ENCODE measurements around the gene UBR7.
A peak's percentile ranks its signal among the peaks of the same experiment; 100 is the strongest.
"Not testable (repeated sequence)": the region's sequence is repeated elsewhere in the genome, so short reads cannot be mapped to it uniquely, and the experiment has no call there.

Gene UBR7

DNA sequence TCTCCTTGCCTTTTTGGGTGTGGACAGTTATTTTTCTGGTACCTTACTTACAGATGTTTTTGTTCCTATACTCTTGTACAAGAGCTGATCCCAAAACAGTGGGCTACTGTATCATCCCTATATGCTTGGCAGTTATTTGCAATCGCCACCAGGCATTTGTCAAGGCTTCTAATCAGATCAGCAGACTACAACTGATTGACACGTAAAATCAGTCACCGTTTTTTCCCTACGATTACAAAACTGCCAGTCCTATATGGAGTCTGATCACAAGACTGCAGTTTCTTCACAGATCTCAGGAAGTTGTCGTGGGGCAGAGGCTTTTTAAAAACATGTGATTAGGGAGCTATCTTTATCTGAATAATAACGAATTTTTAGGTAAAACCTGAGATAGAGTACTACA, 20.6 kb upstream of the UBR7 start:
- DNase-seq = no peak

DNA sequence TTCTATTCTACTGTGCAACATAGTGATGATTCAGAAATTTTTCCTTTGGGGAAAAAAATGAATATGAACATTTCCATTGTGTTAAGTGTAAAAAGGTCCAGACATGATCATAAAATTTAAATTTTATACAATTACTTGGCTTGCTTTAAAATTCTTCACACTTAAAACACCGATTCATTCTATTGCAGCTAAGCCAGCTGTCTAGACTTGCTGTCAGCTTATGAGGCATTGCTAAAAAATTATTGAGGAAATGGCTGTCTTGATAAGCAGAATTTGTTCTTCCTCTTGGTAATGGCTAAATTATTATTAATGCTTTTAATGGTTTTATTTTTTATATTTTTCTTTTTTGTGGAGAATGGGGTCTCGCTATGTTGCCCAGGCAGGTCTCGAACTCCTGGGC, 20.1 kb upstream of the UBR7 start:
- no peak for DNase-seq

GRCh38 chr14:93195316-93195999, 11.6 kb upstream of the UBR7 start:
- no peak for DNase-seq

GRCh38 chr14:93199031-93199430, 8.0 kb upstream of the UBR7 start:
- DNase-seq = no peak

- DNase-seq = no peak
These were observed 6.5 kb upstream of the UBR7 start for GRCh38 chr14:93200553-93200952.

DNA sequence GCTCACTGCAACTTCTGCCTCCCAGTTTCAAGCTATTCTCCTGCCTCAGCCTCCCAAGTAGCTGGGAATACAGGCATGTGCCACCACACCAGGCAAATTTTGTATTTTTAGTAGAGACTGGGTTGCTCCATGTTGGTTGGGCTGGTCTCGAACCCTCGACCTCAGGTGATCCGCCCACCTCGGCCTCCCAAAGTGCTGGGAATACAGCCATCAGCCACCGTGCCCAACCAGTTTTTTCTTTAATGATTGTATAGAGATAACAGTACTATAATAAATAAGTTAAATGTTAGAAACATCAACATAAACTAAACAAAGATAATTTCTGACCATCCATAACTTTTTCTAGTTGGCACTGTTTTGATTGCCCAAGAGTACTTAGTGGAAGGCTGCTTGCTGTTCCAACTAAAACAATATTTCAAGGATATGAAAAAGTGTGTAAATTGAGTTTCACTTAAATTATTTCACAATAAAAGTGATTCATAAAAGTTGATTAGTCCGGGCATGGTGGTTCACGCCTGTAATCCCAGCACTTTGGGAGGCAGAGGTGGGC, 5.8 kb upstream of the UBR7 start:
- DNase-seq = no peak

- no peak for DNase-seq
These were observed 632 bp downstream of the UBR7 start for GRCh38 chr14:93207468-93208308.

DNA sequence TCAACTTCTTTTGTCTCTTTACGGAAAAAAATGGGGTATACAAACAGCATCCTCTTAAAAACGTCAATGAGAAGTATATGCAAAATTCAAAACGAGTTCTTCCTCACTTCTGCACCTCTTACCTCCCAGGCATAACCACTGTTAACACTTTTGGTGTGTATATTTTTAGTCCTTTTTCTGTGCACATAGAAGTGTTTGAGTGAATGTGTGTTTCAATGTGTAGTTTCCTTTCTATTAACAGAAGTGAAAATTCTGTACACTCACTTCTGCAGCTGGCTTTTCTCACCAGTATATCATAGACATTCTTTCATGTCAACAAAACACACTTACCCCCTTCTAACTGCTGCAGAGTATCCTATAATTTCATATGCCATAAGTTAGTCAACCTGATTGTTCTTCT, 5.4 kb downstream of the UBR7 start:
- DNase-seq = no peak

- DNase-seq = no peak
These were observed 7.5 kb downstream of the UBR7 start for GRCh38 chr14:93214598-93214997.

DNA sequence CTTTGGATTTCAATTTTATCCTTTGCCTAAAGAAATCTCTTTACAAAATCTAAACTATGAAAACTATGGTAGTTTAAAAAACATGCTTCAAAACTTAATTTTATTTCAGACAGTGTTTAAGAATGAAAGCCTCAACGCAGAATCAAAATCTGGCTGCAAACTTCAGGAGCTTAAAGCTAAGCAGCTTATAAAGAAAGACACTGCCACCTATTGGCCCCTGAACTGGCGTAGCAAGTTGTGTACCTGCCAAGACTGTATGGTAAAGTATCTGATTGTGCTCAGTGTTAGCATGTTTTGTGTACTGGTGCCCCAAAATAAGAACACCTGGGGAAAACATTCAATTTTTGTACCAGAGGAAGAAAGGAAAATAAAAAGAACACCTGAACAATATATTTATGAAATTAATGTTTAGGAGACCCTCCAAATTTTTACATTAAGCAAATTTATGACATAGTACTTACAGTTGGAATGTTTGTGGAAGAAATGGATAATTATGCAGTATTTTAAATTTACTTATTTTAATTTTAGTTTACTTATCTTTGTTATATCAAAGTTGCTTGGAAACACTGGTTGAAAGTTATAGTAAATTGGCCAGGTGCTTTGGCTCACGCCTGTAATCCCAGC, 12.2 kb downstream of the UBR7 start:
- DNase-seq = no peak

DNA sequence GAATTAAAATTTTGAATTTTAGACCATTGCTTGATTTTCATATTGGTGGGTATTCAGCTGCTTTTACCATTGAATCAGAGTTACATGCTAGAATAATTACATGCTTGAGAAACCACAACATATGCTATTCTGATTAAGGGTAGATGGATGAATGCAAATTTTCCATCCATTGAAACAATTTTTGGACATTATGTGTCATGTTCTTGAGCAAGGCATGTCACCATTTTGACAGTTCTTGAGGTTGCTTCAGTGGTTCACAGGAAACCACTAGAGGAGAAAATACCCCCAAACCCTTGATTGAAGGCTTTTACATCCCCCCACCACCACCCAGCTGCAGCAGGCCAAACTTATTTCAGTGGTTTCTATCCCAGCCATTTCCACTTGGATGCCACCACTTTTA, 13.5 kb downstream of the UBR7 start:
- no peak for DNase-seq

GRCh38 chr14:93223565-93223964, 16.5 kb downstream of the UBR7 start:
- no peak for DNase-seq

GRCh38 chr14:93228550-93228949, 21.5 kb downstream of the UBR7 start:
- DNase-seq = no peak

DNA sequence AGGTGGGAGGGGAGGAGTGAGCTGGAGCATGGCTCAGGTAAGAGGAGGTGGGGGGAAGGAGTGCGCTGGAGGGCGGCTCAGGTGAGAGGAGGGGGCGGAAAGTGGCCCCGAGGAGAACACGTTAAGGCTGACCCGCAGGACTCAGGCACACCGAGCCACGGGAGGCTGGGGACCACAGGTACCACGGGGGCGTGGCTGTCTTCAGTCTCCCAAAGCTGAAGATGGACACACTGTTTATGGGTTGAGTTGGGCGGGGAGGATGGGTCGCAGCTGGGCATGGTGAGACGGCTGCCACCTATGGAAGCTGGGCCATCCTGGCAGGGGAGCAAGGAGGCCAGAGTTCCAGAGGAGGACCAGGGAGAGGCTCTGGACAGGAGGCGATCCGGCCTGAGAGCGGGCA, 23.5 kb downstream of the UBR7 start:
- no peak for DNase-seq

- DNase-seq = peak; percentile 68
These were observed 24.3 kb downstream of the UBR7 start for GRCh38 chr14:93231129-93231979.

DNA sequence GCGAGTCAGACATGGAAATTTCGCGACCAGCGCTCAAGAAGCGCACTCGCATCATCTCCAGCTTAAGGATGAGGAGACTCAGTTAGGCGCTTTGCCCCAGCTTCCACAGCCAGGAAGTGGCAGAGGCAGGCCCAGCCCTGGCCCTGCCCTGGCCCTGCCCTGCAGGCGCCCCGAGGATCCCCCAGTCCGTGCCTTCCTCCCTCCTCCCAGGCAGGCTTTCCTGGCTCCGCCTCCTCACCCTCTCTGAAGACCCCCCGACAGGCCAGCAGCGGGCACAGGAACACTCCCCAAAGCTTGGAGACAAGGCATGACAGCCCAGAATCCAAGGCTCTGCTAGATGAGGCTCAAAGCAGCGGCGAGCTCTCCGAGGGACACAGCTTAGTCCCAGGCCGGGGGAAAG, 25.1 kb downstream of the UBR7 start:
- DNase-seq = no peak

GRCh38 chr14:93233078-93233477, 26.0 kb downstream of the UBR7 start:
- not testable (repeated sequence) for DNase-seq

- DNase-seq = no peak
These were observed 27.7 kb downstream of the UBR7 start for GRCh38 chr14:93234798-93235197.

GRCh38 chr14:93239869-93240677, 33.0 kb downstream of the UBR7 start:
- DNase-seq = no peak

GRCh38 chr14:93240678-93241000, 33.6 kb downstream of the UBR7 start:
- DNase-seq = no peak

- no peak for DNase-seq
These were observed 38.8 kb downstream of the UBR7 start for GRCh38 chr14:93245764-93246420.

Measured in right kidney (tissue), 1 donor.